Measurements from ENCODE around the gene SMPD4. TPM values are rescaled to one million over a fixed set of nuclear protein-coding genes. Genes with fewer than 3 reads are reported as not detected.
"Not testable (repeated sequence)": the region's sequence is repeated elsewhere in the genome, so short reads cannot be mapped to it uniquely, and the experiment has no call there.

The SMPD4 gene
- polyA plus RNA-seq, 1 experiment, result 29.5 TPM

DNA sequence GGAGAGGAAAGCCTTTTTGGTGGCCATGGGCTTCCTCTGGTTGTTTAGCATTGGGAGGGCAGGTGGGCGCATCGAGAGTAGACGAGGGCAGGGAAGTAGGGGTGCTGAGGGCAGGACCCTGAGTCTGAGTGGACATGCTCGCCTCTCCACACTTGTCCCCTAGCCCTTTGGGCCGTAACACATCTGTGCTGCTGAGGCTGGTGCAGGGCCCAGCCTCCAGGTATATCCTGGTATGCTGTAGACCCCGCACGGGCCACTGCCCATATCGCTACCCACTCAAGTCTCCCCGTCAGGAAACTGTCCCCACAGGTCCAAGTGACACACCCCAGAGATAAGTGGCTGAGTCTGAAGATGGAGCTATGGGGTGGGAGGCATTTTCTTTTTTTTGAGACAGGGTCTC, 22.8 kb downstream of the SMPD4 start:
- no peaks in the 10 kb centered on the region for H3K27me3 ChIP-seq (ENCODE audit: control insufficient read depth, insufficient read depth, low read length)
- ChIA-PET POLR2A (no interaction called here), CTCF (interaction anchor here (1.1 kb wide), 1 partner anchor 23 kb away, joined by 3 read pairs; the partner anchor contains the start of gene SMPD4)
- TF ChIP-seq, protein P1, sequence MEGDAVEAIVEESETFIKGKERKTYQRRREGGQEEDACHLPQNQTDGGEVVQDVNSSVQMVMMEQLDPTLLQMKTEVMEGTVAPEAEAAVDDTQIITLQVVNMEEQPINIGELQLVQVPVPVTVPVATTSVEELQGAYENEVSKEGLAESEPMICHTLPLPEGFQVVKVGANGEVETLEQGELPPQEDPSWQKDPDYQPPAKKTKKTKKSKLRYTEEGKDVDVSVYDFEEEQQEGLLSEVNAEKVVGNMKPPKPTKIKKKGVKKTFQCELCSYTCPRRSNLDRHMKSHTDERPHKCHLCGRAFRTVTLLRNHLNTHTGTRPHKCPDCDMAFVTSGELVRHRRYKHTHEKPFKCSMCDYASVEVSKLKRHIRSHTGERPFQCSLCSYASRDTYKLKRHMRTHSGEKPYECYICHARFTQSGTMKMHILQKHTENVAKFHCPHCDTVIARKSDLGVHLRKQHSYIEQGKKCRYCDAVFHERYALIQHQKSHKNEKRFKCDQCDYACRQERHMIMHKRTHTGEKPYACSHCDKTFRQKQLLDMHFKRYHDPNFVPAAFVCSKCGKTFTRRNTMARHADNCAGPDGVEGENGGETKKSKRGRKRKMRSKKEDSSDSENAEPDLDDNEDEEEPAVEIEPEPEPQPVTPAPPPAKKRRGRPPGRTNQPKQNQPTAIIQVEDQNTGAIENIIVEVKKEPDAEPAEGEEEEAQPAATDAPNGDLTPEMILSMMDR (IDR thresholded peaks at IDR 0.05; ENCODE audit: low read depth, low read length), result no peak
- no peak overlapping the region for H3K4me3 ChIP-seq (ENCODE audit: low read depth, low read length)
- H3K27ac ChIP-seq (ENCODE audit: low read depth, low read length), result no peak overlapping the region
- DNase-seq (ENCODE audit: low read depth, low spot score), result no peak
- H3K9me3 ChIP-seq (ENCODE audit: control insufficient read depth, insufficient read depth, low read length), result no peaks in the 10 kb centered on the region

DNA sequence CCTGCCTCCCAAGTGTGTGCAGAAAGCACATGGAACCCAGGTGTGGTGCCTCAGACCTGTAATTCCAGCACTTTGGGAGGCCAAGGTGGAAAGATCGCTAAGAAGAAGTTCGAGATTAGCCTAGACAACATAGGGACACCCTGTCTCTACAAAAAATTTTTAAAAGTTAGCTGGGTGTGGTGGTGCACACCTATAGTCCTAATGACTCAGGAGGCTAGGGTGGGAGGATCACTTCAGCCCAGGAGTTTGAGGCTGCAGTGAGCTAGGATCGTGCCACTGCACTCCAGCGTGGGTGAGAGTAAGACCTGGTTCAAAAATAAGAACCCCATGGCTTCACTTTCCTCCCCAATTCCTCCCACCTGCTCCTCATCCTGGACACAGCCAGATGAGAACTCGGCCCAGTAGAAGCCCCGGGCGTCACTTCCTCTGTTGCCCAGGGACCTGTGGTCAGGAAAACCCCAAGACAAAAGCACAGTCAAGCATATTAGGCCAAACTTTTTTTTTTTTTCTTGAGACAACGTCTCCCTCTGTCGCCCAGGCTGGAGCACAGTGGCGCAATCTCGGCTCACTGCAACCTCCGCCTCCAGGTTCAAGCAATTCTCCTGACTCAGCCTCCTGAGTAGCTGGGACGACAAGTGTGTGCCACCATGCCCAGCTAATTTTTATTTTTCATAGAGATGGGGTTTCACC, 23.4 kb downstream of the SMPD4 start:
- H3K27ac ChIP-seq (ENCODE audit: low read depth, low read length); H3K4me3 ChIP-seq (ENCODE audit: low read depth, low read length); H3K9me3 ChIP-seq (ENCODE audit: control insufficient read depth, insufficient read depth, low read length); DNase-seq (ENCODE audit: low read depth, low spot score); H3K27me3 ChIP-seq (ENCODE audit: control insufficient read depth, insufficient read depth, low read length); POLR2A ChIA-PET: not testable (repeated sequence)
- CTCF ChIA-PET, result interaction anchor here (1.1 kb wide), 1 partner anchor 23 kb away, joined by 3 read pairs; the partner anchor contains the start of gene SMPD4

DNA sequence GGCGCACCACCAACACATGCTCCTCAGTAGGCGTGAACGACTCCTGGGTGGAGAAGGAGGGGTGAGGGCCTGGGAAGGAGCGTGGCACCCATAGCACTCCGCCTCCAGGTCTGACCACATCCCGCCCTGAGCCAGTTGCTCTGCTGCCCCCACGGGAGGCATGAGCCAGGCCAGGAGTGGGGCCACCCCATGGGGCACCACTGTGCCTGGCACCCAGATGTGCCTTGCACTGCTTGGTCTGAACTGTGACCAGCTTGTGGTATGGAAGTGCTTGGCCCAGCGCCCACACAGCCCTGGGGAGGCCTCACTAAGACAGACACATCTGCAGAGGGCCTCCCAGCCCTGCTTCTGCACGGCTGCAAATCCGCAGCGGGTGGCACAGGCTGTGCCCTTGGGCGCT, 24.0 kb downstream of the SMPD4 start:
- H3K27me3 ChIP-seq (ENCODE audit: control insufficient read depth, insufficient read depth, low read length); CTCF ChIA-PET; DNase-seq (ENCODE audit: low read depth, low spot score); H3K9me3 ChIP-seq (ENCODE audit: control insufficient read depth, insufficient read depth, low read length); H3K4me3 ChIP-seq (ENCODE audit: low read depth, low read length); POLR2A ChIA-PET; H3K27ac ChIP-seq (ENCODE audit: low read depth, low read length): not testable (repeated sequence)

DNA sequence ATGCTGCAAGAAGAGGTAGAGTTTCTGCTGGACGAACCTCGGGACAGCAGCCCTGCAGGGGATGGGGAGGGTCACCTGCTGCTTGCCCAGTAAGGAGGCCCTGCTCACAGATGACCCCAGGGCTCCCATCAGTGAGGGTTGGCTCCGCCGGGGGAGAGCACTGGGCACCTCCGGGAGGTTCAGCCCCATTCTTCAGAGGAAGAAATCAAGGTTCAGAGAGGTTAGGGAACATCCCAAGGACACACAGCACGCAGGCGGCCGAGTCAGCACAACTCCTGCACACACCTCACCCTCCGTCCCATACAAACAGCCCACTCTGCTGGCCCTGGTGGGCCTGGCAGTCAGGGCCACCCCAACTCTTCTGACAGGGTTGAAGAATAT, 24.8 kb downstream of the SMPD4 start:
- Histone ChIP-seq H3K9me3 (ENCODE audit: control insufficient read depth, insufficient read depth, low read length) (no peaks in the 10 kb centered on the region), H3K27me3 (ENCODE audit: control insufficient read depth, insufficient read depth, low read length) (no peaks in the 10 kb centered on the region), H3K4me3 (ENCODE audit: low read depth, low read length) (no peak overlapping the region), H3K27ac (ENCODE audit: low read depth, low read length) (peak overlapping the region; percentile 11)
- TF ChIP-seq, protein P1 (IDR thresholded peaks at IDR 0.05; ENCODE audit: low read depth, low read length), result no peak
- ChIA-PET CTCF (no interaction called here), POLR2A (no interaction called here)
- no peak for DNase-seq (ENCODE audit: low read depth, low spot score)

DNA sequence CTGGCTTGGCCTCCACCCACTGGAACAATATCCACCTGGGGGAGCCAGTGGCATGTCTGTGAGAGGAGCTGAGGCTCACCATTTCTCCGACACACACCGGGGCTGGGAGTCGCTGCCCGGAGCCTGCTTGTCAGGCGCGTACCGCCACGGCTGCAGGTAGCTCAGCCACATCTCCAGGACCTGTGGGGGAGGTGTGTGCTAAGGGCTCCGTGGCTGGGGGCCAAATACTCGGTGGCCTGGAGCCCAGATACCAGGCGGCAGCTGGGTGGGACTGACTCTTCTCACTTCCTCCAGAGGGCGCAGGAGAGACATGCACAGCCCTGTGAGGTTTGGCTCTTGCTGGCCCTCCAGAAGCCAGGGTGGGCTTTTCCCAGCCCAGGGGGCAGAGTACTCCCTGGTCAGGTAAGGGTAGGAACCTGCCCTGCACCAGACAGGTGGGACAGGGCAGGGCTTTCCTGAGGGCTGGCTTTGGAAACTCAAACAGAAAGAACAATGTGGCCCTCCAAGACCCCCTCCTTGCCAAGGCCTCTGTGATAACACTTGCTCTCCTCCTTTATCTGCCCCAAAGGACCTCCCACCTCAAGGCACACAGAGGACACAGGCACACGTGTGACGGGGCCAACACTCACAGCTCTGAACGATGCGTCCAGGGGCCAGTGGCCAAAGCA, 25.3 kb downstream of the SMPD4 start:
- TF ChIP-seq, protein P1 (IDR thresholded peaks at IDR 0.05; ENCODE audit: low read depth, low read length), result peak; percentile 56
- H3K27me3 ChIP-seq (ENCODE audit: control insufficient read depth, insufficient read depth, low read length); POLR2A ChIA-PET; H3K9me3 ChIP-seq (ENCODE audit: control insufficient read depth, insufficient read depth, low read length); H3K4me3 ChIP-seq (ENCODE audit: low read depth, low read length); H3K27ac ChIP-seq (ENCODE audit: low read depth, low read length); DNase-seq (ENCODE audit: low read depth, low spot score): not testable (repeated sequence)
- CTCF ChIA-PET, result interaction anchor here (1.3 kb wide), 1 partner anchor 177 kb away, joined by 9 read pairs; no protein-coding TSS in a partner anchor

Data from AG04450 (cell line).